EL (cell line): Measurements from ENCODE around the gene FBRSL1.
"Not testable (repeated sequence)": the region's sequence is repeated elsewhere in the genome, so short reads cannot be mapped to it uniquely, and the experiment has no call there.

Experiments used
- DNase-seq: peaks from one replicate; pipeline ENCODE4 v3.0.0-alpha.2; 2016

Gene FBRSL1

DNA sequence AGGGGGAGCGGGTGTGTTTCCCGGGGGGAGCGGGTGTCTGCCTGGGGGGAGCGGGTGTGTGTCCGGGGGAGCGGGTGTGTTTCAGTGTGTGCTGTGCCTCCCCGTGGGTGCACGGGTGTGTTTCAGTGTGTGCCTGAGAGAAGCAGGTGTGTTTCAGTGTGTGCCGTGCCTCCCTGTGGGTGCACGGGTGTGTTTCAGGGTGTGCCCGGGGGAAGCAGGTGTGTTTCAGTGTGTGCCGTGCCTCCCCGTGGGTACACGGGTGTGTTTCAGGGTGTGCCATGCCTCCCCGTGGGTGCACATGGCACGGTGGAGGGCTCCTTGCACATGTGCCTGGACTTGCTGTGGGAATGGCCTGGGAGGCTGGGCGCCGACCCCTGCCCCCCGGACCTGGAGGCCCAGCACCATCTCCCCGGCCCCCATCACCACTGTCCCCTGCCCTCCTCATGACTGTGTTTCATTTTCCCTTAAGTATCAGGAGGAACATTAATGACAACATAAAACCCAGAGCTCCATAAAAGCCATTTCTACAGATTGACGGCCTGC is 38.7 kb downstream of the FBRSL1 start:
- no peak for DNase-seq

DNA sequence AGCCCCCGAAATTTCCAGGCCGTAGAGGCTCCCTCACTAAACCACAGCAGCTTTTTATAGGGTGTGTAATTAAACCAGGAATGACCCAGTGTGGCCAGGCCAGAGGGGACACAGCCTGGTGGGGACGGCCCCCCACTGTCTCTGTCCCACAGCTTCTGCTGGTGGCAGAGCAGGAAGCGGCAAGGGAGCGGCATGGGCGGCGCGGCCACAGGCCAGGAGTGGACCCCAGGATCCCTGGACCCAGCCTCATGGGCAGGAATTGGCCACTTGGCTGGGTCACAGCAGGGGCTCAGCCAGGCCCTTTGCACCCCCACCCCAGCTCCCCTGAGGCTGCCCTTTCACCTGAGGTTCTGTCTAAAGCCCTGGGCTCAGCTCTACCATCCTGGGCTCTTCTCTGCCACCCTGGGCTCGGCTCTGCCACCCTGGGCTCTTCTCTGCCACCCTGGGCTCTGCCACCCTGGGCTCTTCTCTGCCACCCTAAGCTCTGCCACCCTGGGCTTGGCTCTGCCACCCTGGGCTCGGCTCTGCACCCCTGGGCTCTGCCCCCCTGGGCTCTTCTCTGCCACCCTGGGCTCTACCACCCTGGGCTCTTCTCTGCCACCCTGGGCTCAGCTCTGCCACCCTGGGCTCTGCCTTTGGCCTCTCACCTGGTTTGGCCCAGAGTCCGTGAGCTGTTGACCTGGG is 39.3 kb downstream of the FBRSL1 start:
- no peak for DNase-seq

GRCh38 chr12:132529906-132530305 is 40.0 kb downstream of the FBRSL1 start:
- no peak for DNase-seq

DNA sequence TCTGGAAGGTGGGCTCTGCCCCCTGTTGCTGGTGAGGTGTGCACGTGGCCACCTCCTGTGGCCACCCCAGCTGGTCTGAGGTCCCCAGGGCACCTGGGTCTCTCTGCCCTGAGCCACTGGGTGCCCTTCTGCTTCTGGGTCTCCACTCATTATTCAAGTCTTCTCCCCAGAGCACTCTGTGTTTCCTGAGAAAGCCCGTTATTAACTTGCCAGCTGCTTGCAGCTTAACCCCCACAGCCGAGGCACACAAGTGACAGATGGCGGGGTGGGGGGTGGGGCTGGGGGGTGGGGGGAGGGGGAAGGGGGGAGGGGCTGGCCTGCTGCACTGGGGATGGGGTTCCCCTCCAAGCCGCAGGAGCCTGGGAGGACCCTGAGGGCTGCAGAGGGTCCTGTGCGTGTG is 40.5 kb downstream of the FBRSL1 start:
- DNase-seq, result no peak

DNA sequence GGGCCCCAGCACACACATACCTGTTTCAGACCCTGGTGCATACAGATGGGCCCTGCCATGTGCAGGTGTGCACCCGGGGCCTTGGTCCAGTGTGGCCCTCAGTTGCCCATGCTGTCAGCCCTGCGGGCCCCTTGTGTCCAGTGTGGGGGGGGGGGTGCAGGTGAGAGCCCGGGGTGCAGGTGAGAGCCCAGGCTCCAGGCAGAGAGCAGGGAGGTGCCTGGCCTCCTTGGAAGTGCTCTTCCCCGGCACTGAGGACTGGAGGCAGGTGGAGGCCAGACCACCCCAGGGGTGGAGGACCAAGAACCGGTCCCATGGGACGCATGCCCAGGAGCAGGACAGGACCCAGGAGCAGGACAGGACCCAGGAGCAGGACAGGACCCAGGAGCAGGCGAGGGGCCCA is 40.9 kb downstream of the FBRSL1 start:
- DNase-seq, result no peak

DNA sequence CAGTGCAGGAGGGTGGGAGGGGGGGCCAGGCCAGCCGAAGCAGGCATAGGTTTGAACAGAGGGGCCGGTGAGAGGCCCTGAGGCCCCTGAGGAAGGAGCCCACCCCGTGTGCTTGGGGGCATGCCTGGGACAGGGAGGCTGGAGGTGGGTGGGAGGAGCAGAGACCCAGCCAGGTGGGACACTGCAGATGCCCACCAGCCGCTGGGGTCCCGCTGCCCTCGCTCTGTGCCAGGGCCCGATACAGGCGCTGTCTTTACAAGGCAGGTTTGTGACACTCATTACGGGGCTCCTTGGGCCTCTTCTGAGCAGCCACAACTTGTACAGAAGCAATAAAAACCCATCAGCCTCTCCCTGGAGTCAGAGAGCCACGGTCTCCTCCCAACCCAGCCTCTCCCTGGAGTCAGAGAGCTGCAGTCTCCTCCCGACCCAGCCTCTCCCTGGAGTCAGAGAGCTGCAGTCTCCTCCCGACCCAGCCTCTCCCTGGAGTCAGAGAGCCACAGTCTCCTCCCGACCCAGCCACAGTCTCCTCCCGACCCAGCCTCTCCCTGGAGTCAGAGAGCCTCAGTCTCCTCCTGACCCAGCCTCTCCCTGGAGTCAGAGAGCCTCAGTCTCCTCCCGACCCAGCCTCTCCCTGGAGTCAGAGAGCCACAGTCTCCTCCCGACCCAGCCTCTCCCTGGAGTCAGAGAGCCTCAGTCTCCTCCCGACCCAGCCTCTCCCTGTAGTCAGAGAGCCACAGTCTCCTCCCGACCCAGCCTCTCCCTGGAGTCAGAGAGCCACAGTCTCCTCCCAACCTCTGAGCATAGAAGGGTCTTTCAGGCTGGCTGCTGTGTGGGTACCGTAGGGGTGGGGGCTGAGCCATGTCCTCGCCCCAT is 43.0 kb downstream of the FBRSL1 start:
- not testable (repeated sequence) for DNase-seq

DNA sequence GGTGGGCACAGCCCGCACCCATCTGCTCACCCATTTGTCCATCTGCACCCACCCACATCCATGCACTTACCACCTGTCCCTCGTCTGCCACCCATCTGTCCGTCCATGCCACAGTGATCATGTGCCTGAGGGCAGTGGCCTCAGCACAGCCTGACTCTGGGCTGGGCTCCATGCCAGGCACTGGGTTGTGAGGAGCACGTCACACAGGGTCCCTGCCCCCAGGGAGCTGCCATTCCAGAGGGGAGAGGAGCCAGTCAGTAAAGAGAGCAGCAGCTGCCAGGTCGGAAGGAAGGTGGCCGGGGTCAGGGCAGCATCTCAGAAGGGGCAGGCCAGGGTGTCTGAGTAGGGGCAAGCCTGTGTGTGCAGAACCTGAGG is 43.6 kb downstream of the FBRSL1 start:
- DNase-seq, result no peak

GRCh38 chr12:132534076-132534475 is 44.1 kb downstream of the FBRSL1 start:
- no peak for DNase-seq

GRCh38 chr12:132535019-132535418 is 45.1 kb downstream of the FBRSL1 start:
- no peak for DNase-seq

- DNase-seq, result no peak
Observed at GRCh38 chr12:132536102-132536876, 46.3 kb downstream of the FBRSL1 start.

DNA sequence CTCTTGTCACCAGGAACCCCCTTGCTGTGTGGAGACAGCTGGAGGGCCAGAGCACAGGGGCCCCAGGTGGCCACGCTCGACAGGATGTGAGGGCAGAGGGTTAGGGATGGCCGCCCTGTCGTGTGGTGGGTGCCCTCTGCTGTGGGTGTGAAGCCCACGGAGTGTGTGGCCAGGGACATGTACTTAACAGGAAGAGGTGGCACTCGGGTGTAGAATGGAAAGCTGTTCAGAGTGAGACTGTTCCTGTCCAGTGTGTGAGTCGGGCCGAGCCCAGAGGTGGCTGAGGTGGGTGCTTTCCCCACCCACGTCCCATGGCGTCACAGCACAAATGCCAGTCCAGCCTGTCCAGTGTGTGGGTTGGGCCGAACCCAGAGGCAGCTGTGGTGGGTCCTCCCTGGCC is 47.1 kb downstream of the FBRSL1 start:
- no peak for DNase-seq

DNA sequence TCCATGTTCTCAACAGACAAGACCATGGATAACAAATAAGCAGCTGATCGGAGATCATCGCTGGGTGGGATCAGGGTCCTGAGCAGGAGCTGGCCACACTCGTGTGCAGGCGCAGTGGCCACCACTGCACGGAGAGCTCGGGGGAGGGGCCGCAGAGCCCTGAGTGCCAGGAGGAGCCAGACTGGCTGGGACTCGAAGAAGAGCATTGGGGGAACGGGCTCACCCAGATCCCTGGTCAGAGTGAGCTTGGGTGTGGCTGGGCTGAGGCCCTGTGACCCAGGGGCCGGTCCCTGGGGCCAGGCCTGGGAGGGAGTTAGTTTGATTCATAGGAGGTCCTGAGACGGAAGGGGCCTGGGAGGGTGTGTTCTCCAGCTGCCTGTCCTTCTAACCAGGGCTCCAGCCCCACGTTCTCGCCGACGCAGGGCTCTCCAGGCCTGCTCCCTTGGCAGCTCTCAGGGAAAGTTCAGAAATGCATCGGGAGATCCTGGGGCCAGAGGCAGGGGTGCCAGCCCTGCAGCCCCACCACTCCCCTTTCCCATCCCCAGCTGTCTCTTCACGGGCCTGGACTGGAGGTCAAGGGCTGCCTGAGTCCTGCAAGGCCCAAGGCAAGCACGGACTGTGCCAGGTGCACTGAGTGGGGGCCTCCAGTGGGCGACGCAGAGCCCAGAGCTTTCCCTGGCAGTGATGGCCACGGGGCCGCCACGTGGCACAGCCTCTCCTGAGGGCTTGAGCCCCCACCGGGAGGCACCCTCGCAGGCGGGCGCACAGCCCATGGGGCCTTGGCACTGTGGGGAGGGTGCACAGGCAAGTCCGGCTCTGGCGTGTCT is 48.1 kb downstream of the FBRSL1 start:
- DNase-seq, result no peak

DNA sequence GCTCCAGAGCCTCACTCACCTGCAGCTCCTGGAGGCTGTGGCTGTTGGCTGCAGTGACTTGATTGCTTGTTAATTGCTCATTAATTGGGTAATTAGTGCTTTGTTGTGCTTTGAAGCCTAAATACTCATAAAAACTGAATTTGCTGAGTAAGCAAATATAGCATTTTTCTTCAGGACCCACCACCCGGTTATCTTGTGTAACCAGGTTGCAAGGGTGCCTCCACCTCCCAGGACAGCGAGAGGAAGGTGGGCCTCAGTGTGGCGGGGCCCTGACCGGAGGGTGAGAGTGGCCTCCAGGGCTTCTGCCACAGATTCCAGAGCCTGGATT is 48.7 kb downstream of the FBRSL1 start:
- no peak for DNase-seq

DNA sequence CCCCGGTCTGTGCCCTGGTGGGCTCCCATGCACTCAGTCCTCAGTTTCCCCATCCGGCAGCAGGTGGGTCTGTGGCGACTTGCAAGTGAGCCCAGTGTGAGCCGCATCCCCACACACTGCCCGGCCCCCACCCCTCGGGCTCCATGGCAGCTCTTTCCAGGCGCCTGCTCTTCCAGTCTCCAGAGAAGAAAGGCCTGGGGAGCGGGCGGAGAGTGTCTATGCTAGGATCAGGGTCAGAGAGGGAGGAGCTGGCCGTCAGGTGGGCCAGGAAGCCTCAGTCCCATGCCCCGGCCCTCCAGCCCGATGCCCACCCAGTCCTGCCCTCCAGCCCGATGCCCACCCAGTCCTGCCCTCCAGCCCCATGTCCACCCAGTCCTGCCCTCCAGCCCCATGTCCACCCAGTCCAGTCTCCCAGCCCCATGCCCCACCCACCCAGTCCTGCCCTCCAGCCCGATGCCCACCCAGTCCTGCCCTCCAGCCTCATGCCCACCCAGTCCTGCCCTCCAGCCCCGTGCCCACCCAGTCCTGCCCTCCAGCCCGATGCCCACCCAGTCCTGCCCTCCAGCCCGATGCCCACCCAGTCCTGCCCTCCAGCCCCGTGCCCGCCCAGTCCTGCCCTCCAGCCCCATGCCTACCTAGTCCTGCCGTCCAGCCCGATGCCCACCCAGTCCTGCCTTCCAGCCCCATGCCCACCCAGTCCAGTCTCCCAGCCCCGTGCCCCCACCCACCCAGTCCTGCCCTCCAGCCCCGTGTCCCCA is 49.2 kb downstream of the FBRSL1 start:
- DNase-seq, result no peak

GRCh38 chr12:132540436-132540835 is 50.5 kb downstream of the FBRSL1 start:
- no peak for DNase-seq

- DNase-seq, result no peak
Observed at GRCh38 chr12:132541200-132541599, 51.2 kb downstream of the FBRSL1 start.

DNA sequence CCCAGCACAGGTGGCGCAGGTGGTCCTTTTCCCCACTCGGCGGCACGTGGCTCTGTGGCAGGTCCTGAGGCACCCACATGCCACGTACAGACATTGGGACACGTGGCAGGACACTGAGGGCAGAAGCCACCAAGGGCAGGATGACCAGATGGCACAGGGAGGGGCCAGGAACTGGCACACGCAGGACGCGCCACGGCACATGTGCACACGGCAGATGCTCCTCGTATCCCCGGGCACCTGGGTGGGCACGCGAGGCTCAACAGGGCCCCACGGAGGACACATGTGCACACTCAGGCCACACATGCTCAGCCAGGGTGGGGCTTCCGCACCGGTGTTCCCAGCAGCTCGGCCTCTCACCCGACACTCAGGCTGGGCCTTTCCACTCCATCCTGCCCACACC is 52.0 kb downstream of the FBRSL1 start:
- DNase-seq, result no peak

DNA sequence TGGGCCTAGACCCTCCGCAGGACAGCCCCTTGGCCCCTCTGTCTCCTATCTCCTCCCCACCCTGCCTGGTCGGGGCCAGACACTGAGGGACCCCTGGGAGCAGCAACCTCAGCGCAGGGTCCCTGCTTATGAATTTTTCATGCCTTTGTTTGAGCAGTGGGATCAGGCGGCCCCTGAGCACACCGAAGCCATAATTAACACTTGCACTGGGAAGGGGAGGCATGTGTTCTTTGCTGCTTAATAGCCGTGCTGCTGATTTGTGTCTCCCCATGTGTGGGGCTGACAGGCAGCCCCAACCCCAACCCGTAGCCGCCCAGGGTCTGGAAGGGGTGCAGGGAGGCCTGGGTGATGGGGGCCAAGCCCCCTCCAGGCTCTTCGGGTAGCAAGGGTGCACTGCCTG is 52.7 kb downstream of the FBRSL1 start:
- DNase-seq, result no peak

GRCh38 chr12:132543298-132544079 is 53.5 kb downstream of the FBRSL1 start:
- no peak for DNase-seq

GRCh38 chr12:132544080-132544397 is 54.1 kb downstream of the FBRSL1 start:
- no peak for DNase-seq

DNA sequence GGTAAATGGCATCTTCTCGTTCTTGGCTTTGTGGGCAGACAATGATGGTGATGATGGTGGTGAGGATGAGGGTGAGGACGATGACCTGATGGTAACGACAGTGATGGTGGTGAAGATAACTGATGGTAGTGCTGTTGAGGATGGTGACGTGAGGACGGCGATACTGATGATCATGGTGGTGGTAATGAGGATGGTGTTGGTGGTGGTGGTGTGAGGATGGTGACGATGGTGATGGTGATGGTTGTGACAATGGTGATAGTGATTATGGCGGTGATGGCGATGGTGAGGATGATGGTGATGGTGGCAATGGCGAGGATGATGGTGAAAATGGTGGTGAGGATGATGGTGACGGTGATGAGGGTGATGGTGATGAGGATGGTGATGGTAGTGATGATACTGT is 54.5 kb downstream of the FBRSL1 start:
- DNase-seq, result no peak
